ENCODE results near the gene TAGAP. TPM values are rescaled to one million over a fixed set of nuclear protein-coding genes. Genes with fewer than 3 reads are reported as not detected.
A peak's percentile ranks its signal among the peaks of the same experiment; 100 is the strongest.

The TAGAP gene
- total RNA-seq, 6 donors from 2014 or later = 7.8 to 19.3 (median 8.8) TPM

DNA sequence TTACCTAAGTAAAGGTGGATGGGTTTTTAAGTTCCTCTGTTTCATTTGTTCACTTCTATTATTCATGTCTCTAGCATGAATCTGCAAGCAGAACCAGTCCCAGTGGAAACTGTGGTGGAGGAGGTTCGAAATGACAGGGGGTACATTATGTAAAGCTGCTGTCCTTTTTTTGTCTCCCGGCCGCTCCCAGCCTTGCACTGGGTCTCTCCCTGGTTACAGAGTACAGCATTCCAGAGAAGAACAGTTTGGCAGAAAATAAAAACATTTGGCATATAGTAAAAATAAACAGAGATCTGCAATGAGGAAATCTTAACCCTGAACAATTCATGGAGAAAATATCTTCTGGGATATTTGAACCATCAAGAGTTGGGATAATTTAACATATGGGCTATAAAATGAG is 34.6 kb upstream of the TAGAP start:
- no peak for ATAC-seq (ENCODE audit: low FRiP score in 2 of 2)
- DNase-seq = no peak
- H3K4me3 ChIP-seq = no peak overlapping the region
- H3K36me3 ChIP-seq = no peaks in the 10 kb centered on the region
- no peaks in the 10 kb centered on the region for H3K27me3 ChIP-seq
- TF ChIP-seq EP300 (IDR thresholded peaks at IDR 0.05) = no peak
- no peak for TF ChIP-seq POLR2A (IDR thresholded peaks at IDR 0.05)
- TF ChIP-seq, protein P1, sequence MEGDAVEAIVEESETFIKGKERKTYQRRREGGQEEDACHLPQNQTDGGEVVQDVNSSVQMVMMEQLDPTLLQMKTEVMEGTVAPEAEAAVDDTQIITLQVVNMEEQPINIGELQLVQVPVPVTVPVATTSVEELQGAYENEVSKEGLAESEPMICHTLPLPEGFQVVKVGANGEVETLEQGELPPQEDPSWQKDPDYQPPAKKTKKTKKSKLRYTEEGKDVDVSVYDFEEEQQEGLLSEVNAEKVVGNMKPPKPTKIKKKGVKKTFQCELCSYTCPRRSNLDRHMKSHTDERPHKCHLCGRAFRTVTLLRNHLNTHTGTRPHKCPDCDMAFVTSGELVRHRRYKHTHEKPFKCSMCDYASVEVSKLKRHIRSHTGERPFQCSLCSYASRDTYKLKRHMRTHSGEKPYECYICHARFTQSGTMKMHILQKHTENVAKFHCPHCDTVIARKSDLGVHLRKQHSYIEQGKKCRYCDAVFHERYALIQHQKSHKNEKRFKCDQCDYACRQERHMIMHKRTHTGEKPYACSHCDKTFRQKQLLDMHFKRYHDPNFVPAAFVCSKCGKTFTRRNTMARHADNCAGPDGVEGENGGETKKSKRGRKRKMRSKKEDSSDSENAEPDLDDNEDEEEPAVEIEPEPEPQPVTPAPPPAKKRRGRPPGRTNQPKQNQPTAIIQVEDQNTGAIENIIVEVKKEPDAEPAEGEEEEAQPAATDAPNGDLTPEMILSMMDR (IDR thresholded peaks at IDR 0.05) = no peak
- TF ChIP-seq POLR2AphosphoS5 (IDR thresholded peaks at IDR 0.05) = no peak
- H3K27ac ChIP-seq = no peak overlapping the region
- WGBS, 2 donors = 67 to 79% methylated on average over 3 of the region's 3 CpGs
- peaks cover 0 to 3% (median 1%) of the 10 kb centered on the region in 4 donors for H3K4me1 ChIP-seq
- H3K9me3 ChIP-seq = no peaks in the 10 kb centered on the region

DNA sequence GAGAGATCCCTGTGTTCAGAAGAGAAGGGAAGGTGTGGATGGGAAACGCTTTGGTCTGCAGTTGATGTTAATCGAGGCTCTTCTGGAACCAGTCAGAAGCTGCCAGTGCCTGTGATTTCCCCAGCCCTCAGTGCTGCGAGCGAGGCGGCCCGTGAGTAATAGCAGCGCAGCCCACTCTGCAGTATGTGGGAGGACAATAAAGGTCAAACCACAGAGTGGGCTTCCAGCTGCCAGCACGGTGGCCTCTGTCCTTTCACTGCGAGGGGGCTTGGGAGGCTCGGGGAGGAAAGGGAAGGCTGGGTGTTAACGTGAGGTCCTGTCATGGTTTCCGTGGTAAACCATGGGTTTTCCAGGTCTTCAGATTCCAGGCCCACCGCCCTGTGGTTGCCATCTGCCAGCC is 32.3 kb upstream of the TAGAP start:
- Histone ChIP-seq H3K27ac (no peak overlapping the region), H3K36me3 (no peaks in the 10 kb centered on the region), H3K4me1 (peaks cover 0 to 3% (median 0%) of the 10 kb centered on the region in 4 donors), H3K4me3 (no peak overlapping the region), H3K27me3 (no peaks in the 10 kb centered on the region), H3K9me3 (no peaks in the 10 kb centered on the region)
- no peak for TF ChIP-seq EP300 (IDR thresholded peaks at IDR 0.05)
- TF ChIP-seq, protein P1 (IDR thresholded peaks at IDR 0.05) = no peak
- no peak for TF ChIP-seq POLR2A (IDR thresholded peaks at IDR 0.05)
- TF ChIP-seq POLR2AphosphoS5 (IDR thresholded peaks at IDR 0.05) = no peak
- DNase-seq = peak in 1 of 2 donors; percentile 42
- 68 to 70% methylated on average over 13 of the region's 13 CpGs for WGBS, 2 donors
- no peak for ATAC-seq (ENCODE audit: low FRiP score in 2 of 2)

DNA sequence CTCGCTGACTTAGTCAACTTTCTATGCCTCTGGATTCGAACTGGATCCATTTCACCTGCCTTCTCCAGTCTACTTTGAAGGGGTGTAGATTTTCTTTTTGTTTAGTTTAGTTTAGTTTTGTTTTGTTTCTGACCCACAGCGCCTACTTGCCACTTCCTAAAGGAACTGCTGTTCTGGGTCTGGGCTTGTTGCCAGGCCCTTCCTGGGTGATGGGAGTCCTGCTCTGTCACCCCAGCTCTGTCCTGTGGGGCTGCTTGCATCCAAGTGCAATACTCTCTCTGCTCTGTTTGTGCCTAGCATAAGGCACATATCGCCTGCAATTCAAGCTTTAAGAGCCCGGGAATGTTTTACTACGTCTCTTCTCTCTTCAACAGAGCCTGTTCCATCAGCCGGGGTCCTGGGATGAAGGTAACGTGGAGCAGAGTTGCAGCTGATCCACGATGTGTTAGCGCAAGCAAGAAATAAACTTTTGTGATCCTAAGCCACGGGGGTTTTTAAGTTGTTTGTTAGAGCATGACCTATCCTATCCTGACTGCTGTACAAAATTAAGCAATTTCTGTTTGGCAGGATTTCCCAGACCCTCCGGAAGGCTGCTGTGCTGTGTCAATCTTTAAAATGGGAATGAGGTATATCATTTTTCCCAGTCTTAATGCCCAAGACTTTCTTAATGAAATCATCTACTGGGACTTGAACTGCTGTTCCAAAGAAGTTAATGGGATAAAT is 30.9 kb upstream of the TAGAP start:
- TF ChIP-seq EP300 (IDR thresholded peaks at IDR 0.05) (no peak), POLR2A (IDR thresholded peaks at IDR 0.05) (no peak)
- H3K27me3 ChIP-seq = no peaks in the 10 kb centered on the region
- H3K4me1 ChIP-seq = peaks cover 0 to 3% (median 0%) of the 10 kb centered on the region in 4 donors
- no peaks in the 10 kb centered on the region for H3K36me3 ChIP-seq
- ATAC-seq (ENCODE audit: low FRiP score in 2 of 2) (no peak), DNase-seq (no peak)
- H3K9me3 ChIP-seq = no peaks in the 10 kb centered on the region
- 70 to 73% methylated on average over 12 of the region's 12 CpGs for whole genome bisulfite sequencing, 2 donors
- H3K27ac ChIP-seq = no peak overlapping the region
- no peak overlapping the region for H3K4me3 ChIP-seq

DNA sequence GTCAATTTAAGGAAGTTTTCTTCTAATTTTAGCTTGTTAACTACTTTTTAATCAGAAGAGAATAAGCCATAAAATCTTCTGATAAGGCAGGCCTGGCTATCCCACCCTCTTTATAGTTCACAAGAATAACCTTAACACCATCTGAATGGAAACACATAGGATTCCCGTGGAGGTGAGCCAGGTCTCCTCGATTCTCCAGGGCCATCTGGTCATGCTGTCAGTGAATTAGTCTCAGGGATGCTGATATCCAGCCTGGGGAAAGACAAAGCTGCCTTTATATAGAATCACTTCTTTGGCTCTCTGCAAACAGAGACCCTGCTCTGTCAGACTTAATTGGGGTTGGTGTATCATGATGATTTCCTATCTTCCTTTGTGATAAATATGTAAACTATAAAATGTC is 30.1 kb upstream of the TAGAP start:
- Histone ChIP-seq H3K4me3 (no peak overlapping the region), H3K9me3 (no peaks in the 10 kb centered on the region), H3K36me3 (no peaks in the 10 kb centered on the region), H3K27me3 (no peaks in the 10 kb centered on the region), H3K4me1 (peaks cover 0 to 3% (median 0%) of the 10 kb centered on the region in 4 donors), H3K27ac (no peak overlapping the region)
- DNase-seq (no peak), ATAC-seq (ENCODE audit: low FRiP score in 2 of 2) (no peak)
- 72 to 90% methylated on average over 2 of the region's 2 CpGs for WGBS, 2 donors
- TF ChIP-seq, protein P1 (IDR thresholded peaks at IDR 0.05) = no peak
- TF ChIP-seq POLR2A (IDR thresholded peaks at IDR 0.05) (no peak), POLR2AphosphoS5 (IDR thresholded peaks at IDR 0.05) (no peak), EP300 (IDR thresholded peaks at IDR 0.05) (no peak)

DNA sequence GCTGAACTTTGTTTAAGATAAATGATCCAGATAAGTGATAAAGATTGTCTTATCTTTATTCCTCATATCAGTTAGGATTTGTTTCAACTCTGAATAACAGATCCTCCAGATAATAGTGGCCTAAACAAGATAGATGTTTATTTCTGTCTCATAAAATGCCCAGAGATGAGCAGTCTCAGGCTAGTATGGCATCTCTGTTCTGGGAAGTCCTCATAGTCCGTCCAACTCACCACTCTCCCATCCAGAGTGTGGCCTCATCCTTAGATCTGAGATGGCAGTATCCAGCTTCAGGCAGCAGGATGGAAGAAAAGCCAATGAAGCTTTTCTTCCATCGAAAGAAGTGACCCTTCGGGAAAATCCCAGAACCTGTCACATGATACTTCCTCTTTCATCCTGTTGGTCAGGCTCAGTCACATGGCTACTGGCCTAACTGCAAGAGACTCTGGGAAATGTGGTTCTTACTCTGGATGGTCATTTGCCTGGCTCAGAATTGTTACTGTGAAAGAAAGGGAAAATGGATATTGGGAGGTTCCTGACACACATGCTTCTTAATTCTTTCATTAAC is 29.4 kb upstream of the TAGAP start:
- no peaks in the 10 kb centered on the region for H3K27me3 ChIP-seq
- no peak overlapping the region for H3K4me3 ChIP-seq
- no peaks in the 10 kb centered on the region for H3K9me3 ChIP-seq
- H3K36me3 ChIP-seq = no peaks in the 10 kb centered on the region
- H3K4me1 ChIP-seq = peaks cover 0 to 3% (median 0%) of the 10 kb centered on the region in 4 donors
- no peak for TF ChIP-seq POLR2AphosphoS5 (IDR thresholded peaks at IDR 0.05)
- TF ChIP-seq, protein P1 (IDR thresholded peaks at IDR 0.05) = no peak
- TF ChIP-seq POLR2A (IDR thresholded peaks at IDR 0.05) = no peak
- TF ChIP-seq EP300 (IDR thresholded peaks at IDR 0.05) = no peak
- ATAC-seq (ENCODE audit: low FRiP score in 2 of 2) (no peak), DNase-seq (no peak)
- no peak overlapping the region for H3K27ac ChIP-seq
- WGBS, 2 donors = 48% methylated on average over 3 of the region's 3 CpGs
